GM10248 (cell line): Measurements from ENCODE around the gene GMDS.

Experiments used
- CTCF ChIA-PET: fragments of 300-600 bp; sonication (Branson Sonifier 250); formaldehyde crosslinking; extraction: SDS; loops from one replicate; lab custom pipeline; 2021; ENCODE audit warnings: antibody characterized with exemption; lab: Yijun Ruan, JAX
- POLR2A ChIA-PET: fragments of 350-650 bp; sonication (Branson Sonifier 250); formaldehyde crosslinking; extraction: SDS; loops from one replicate; lab custom pipeline; 2020; ENCODE audit warnings: antibody characterized with exemption; lab: Yijun Ruan, JAX
- DNase-seq: peaks from one replicate; pipeline ENCODE4 v3.0.0; 2012; ENCODE audit errors: extremely low spot score
- TF ChIP-seq, protein P1 (sequence below): IDR thresholded peaks from 2 replicates; pipeline ENCODE4 v1.5.1; 2012; ENCODE audit warnings: mild to moderate bottlenecking, low read depth; ENCODE audit errors: extremely low read depth, missing control alignments, control extremely low read depth

Gene GMDS

DNA sequence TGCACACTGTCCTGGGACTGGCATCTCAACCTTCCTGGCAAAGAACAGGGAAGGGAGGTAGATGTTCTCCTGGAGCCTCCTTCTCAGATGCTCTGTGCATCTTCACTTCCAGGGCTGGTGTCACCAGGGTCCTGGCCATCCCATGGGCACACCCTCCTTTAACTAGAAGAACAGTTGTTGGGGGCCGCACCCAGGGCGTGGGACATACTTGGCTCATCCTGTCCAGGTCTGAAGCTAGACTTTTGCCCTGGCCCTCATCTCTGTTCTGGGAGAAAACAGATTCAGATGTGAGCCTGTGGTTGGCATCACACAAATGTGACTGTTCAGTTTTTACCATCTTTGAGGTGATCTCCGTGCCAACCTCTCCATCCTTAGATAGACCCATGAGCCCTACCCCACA lies 594.0 kb downstream of the GMDS start:
- TF ChIP-seq, protein P1, sequence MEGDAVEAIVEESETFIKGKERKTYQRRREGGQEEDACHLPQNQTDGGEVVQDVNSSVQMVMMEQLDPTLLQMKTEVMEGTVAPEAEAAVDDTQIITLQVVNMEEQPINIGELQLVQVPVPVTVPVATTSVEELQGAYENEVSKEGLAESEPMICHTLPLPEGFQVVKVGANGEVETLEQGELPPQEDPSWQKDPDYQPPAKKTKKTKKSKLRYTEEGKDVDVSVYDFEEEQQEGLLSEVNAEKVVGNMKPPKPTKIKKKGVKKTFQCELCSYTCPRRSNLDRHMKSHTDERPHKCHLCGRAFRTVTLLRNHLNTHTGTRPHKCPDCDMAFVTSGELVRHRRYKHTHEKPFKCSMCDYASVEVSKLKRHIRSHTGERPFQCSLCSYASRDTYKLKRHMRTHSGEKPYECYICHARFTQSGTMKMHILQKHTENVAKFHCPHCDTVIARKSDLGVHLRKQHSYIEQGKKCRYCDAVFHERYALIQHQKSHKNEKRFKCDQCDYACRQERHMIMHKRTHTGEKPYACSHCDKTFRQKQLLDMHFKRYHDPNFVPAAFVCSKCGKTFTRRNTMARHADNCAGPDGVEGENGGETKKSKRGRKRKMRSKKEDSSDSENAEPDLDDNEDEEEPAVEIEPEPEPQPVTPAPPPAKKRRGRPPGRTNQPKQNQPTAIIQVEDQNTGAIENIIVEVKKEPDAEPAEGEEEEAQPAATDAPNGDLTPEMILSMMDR: no peak
- CTCF ChIA-PET: interaction anchor here (0.8 to 1.2 kb wide), 2 partner anchors 13 to 21 kb away, joined by 3 read pairs; no protein-coding TSS in a partner anchor
- no peak for DNase-seq
- POLR2A ChIA-PET: no interaction called here

DNA sequence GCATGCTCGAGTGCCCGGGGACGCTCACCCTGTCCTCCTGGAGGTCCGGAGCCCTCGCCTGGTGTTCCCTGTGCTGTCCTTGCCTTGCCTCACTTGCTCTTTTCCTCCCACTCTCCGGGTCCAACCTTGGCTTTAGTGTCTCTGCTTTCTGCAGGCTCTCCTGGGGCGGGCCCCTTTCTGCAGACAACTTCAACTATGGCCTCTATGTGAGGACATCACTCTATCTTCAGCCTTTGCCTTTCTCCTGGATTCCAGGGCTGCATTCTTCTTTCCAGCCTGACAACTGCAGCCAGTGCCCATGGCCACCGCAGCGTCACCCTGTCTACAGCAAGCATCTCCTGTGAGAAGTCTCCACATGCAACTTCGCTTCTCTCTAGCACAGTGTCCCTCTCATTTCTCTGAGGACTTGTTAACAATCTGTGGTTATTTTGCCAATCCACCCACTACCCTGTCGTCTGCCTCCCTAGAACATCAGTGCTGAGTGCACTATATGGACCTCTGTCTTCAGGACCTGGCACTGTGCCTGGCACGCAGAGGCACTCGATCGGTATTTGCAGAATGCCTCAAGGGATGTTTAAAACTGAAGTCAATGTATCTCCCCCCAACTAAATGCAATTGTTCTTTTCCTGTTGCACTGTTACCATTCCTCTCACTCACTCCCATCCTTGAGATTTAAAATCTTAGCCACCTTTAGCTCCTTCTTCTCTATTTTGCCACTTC lies 599.8 kb downstream of the GMDS start:
- POLR2A ChIA-PET: no interaction called here
- no peak for DNase-seq
- TF ChIP-seq, protein P1: no peak
- CTCF ChIA-PET: interaction anchor here (1.3 to 1.4 kb wide), 2 partner anchors 9 to 49 kb away, joined by 3 to 4 read pairs; no protein-coding TSS in a partner anchor

DNA sequence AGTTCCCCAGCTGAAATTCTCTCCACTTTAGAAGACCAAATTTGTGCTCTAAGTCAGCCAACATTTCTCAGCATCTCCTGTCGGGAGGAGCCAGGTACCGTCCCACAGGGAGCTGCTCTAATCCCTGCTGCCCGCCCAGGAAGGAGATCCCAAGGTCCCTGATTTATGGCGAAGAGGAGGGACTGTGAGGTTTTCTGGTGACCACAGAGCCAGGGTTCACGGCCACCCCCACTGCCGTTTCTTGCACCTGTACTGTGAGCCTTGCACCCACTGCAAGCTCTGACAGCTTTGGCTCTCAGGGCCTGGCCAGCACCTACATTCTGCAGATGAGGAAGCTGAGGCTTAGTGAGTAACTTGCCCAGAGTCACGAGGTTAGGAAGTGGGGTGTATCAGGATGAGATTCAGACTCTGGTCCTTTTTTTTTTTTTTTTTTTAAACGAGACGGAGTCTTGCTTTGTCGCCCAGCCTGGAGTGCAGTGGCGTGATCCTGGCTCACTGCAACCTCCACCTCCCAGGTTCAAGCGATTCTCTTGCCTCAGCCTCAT lies 600.8 kb downstream of the GMDS start:
- TF ChIP-seq, protein P1: no peak
- ChIA-PET POLR2A (no interaction called here), CTCF (interaction anchor here (1.4 kb wide), 1 partner anchor 10 kb away, joined by 4 read pairs; no protein-coding TSS in a partner anchor)
- no peak for DNase-seq

DNA sequence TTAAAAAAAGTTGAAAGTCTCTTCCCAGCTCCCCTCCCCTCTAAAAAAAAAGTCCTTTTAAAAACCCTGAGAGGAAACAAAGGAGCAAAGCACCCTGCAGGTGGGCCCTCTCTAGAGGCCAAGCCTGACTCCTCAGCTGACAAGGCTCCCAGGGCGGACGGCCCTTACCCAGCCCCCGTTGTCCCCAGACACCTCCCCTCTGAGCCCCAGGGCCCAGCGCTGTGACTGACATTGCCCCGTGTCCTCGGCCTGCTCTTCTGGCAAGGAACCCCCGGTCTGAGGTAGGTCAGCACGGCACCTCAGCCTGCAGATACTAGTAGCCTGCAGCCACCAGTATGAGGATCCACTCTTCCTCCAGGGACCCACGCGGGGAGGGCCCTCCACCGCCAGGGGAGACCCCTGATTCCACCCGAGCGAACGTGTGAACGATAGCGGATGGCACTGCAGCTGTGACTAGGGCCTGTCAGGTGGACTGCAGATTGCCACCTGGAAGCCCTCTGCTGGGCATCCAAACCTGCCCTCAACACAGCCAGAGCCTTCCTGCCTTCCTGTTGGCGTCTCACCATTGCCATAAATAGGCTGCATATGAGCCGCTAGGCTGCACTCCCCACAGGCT lies 601.5 kb downstream of the GMDS start:
- CTCF ChIA-PET: interaction anchor here (1.0 to 1.4 kb wide), 2 partner anchors 11 to 30 kb away, joined by 3 to 4 read pairs; no protein-coding TSS in a partner anchor
- POLR2A ChIA-PET: no interaction called here
- TF ChIP-seq, protein P1: no peak
- DNase-seq: no peak

DNA sequence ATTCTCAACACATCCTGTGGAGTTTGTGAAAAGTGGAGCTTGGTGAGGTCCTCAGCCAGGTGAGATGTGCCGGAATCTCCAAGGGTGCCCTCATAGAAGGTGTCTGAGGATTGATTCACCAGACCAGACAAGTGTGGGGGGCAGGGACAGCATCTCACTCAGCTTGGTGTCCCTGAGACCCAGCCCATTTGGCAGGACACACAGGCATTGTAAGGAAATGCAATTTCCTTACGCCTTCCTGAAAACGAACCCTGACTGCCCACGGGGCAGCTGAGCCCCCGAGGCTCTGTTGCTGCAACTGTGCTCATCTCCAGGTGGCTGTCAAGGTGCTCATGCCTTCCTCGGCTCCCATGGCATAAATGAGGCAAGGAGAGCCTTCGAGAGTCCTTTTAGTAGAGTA lies 602.3 kb downstream of the GMDS start:
- ChIA-PET POLR2A (no interaction called here), CTCF (interaction anchor here (0.7 to 1.0 kb wide), 2 partner anchors 30 to 63 kb away, joined by 3 read pairs; no protein-coding TSS in a partner anchor)
- TF ChIP-seq, protein P1: no peak

DNA sequence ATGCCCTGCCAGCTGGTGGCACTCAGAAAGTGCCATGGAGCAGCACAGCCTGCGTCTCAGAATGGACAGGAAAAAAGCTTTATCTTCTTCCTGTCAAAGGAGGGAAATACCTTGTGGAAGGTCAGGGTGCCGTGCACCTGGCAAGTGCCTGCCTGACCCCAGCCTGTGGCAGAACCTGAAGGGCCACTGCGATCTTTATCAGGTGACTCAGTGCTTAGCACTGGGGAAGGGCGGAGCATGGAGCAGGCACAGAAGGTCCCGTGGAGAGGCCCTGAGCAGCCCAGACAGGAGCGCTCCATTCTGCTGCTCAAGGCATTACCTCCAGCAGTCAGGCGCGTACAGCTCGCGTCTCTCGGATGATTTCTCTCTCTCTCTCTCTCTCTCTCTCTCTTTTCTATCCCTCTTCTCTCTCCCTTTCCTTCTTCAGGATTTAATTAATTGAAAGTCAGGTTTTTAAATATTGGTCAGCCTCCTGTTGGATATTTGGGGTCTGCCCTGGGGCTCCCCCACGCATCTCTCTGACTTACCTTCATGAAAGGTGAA lies 604.0 kb downstream of the GMDS start:
- CTCF ChIA-PET: interaction anchor here (1.4 kb wide), 1 partner anchor 15 kb away, joined by 5 read pairs; no protein-coding TSS in a partner anchor
- POLR2A ChIA-PET: no interaction called here
- TF ChIP-seq, protein P1: no peak
- no peak for DNase-seq

More for the DNA sequence above, 602.3 kb downstream of the GMDS start:
- DNase-seq: no peak
